Left ventricle myocardium superior (tissue), 1 donor: ENCODE data around the gene TATDN2. TPM values are rescaled to one million over a fixed set of nuclear protein-coding genes. Genes with fewer than 3 reads are reported as not detected.
A peak's percentile ranks its signal among the peaks of the same experiment; 100 is the strongest.

ENCODE experiments used
- ATAC-seq: fragments of 200-7000 bp; cut with Tn5 transposase; one replicate; pipeline ENCODE4 v1.9.1; 2020; ENCODE audit warnings: mild to moderate bottlenecking, moderate library complexity
- DNase-seq: peaks from one replicate; pipeline ENCODE4 v3.0.0-alpha.2; 2020
- intact Hi-C: fragments of 100-400 bp; cut with micrococcal nuclease; formaldehyde crosslinking; loops from one replicate; pipeline ENCODE4 v1.11.0; 2022
- total RNA-seq: library from RNA; stranded (reverse); fragmentation: NEBNext Ultra II Directional; extraction: Animal tissue kit (Norgen Biotek cat#: 25700); gene quantifications from one replicate; pipeline ENCODE4 v1.2.1, GENCODE V29; 2021
- donor health status: DM: no; HTN: yes; CAD: no; lungs with severe emphysema.

The TATDN2 gene
- total RNA-seq, 1 donor from 2014 or later, result 17.0 TPM

- intact Hi-C loops, result no loop called here
- ATAC-seq (no peak), DNase-seq (no peak)
These were observed 13.6 kb upstream of the TATDN2 start for GRCh38 chr3:10234526-10235230.

- intact Hi-C loops, result no loop called here
- ATAC-seq (no peak), DNase-seq (no peak)
These were observed 12.7 kb upstream of the TATDN2 start for GRCh38 chr3:10235551-10235950.

GRCh38 chr3:10238345-10239183 is 9.7 kb upstream of the TATDN2 start:
- DNase-seq (no peak), ATAC-seq (no peak)
- intact Hi-C loops, result no loop called here

GRCh38 chr3:10240799-10241198 is 7.5 kb upstream of the TATDN2 start:
- no peak for DNase-seq
- intact Hi-C loops, result no loop called here

DNA sequence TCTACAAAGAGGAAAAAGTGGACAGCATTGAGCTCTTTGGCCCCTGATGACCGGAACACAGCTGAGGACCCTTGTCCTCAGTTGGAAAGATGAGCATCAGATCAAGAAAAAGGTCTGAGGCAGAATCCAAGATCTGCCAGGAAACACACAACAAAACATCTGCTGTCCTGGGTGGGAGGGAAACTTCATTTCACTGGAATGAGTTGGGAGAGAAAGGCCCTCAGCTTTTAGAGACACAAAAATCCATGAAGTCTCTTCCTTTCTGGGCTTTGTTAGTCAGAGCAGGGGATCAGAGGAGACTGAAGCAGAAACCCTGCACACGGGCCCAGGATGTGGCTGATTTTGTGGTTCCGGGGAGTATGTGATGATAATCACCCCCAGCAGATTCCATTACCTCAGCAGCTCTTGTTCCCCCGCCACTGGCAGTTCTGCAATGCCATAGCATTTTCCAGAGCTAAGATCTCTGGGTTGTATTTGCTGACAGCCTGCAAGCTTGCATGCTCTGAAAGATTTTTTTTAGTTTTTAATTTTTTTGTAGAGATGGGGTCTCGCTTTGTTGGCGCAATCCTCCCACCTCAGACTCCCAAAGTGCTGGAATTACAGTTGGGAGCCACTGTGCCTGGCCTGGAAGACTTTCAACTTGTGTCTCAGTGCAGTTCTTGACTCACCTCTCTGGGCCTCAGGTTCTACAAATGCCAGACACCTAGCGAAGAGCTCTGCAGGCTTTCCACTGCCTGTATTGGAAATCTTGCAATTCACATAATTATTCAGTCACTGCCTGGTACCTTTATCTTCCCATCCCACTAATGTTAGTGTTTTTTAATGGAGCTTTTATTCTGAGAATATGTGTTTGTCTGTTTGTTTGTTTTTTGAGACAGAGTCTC is 5.8 kb upstream of the TATDN2 start:
- DNase-seq (no peak), ATAC-seq (peak; percentile 57)

More at GRCh38 chr3:10240799-10241198, 7.5 kb upstream of the TATDN2 start:
- no peak for ATAC-seq

DNA sequence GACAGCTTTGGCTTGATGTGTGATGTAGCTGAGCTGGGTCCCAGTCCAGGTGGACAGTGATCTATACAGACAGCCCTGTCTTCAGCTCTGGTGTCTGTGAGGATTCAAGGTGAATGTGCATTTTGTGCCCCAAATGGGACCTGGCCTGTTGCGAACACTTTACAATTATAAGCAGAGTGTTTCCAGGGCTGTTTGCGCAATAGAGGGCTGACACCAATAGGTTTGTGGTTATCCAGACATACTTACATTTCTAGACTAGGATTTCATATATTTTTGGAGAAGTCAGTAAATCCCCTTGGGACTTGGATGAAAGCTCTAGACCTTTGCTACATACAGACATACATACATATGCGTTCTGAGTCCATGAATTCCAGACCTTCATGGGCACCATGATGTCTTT is 4.2 kb upstream of the TATDN2 start:
- intact Hi-C loops, result no loop called here
- no peak for ATAC-seq
- DNase-seq, result no peak

More for the DNA sequence above, 5.8 kb upstream of the TATDN2 start:
- intact Hi-C loops, result no loop called here

- ATAC-seq (no peak), DNase-seq (no peak)
- intact Hi-C loops, result no loop called here
These were observed 3.1 kb upstream of the TATDN2 start for GRCh38 chr3:10245081-10245712.

DNA sequence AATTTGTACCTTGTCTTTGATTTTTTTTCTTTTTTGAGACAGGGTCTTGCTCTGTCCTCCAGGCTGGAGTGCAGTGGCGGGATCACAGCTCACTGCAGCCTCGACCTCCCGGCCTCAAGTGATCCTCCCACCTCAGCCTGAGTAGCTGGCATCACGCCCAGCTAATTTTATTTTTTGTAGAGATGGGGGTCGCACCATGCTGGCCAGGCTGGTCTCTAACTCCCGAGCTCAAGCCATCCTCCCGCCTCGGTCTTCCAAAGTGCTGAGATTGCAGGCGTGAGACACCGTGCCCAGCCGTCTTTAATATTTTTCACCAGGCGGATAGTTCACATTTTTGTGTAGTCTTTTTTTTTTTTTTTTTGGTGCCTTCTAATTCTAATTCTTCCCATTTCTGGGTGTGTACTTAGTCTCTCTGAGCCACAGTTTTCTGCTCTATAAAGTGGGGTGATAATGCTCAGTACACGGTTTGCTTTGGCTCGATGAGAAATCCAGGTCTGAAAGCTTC is 528 bp upstream of the TATDN2 start:
- DNase-seq, result no peak
- ATAC-seq, result no peak
- intact Hi-C loops, result no loop called here

DNA sequence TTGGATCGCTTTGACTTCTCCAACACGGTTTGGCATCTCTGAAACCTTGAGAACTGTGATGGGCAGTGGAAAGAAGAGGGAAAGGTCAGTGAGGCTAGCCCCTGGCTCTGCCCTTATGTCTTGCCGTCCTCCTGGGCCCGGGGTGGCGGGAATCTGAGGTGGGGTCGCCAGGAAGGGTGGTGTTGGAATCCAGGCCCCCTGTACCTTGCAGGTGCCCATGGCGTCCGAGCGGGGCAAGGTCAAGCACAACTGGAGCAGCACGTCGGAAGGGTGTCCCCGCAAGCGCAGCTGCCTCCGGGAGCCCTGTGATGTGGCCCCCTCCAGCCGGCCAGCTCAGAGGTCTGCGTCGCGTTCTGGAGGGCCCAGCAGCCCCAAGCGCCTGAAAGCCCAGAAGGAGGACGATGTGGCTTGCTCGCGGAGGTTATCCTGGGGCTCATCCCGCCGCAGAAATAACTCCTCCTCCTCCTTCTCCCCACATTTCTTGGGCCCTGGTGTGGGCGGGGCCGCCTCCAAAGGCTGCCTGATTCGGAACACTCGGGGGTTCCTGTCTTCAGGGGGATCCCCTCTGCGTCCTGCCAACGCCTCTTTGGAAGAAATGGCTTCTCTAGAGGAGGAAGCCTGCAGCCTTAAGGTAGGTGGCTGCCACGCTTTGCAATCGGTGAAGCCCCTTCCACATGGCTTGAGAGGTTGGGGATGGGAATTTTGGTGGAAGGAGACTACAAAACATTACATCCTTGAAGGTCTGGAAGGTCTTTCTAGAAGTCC is 907 bp downstream of the TATDN2 start:
- peak; percentile 5 for ATAC-seq
- intact Hi-C loops, result no loop called here

GRCh38 chr3:10249833-10250232 is 1.6 kb downstream of the TATDN2 start:
- DNase-seq (no peak), ATAC-seq (no peak)
- intact Hi-C loops, result no loop called here

More for the DNA sequence above, 907 bp downstream of the TATDN2 start:
- peak; percentile 47 for DNase-seq

- no peak for DNase-seq
- no peak for ATAC-seq
- intact Hi-C loops, result no loop called here
These were observed 2.7 kb downstream of the TATDN2 start for GRCh38 chr3:10251006-10251405.

GRCh38 chr3:10253731-10254130 is 5.5 kb downstream of the TATDN2 start:
- intact Hi-C loops, result no loop called here
- no peak for DNase-seq
- no peak for ATAC-seq

DNA sequence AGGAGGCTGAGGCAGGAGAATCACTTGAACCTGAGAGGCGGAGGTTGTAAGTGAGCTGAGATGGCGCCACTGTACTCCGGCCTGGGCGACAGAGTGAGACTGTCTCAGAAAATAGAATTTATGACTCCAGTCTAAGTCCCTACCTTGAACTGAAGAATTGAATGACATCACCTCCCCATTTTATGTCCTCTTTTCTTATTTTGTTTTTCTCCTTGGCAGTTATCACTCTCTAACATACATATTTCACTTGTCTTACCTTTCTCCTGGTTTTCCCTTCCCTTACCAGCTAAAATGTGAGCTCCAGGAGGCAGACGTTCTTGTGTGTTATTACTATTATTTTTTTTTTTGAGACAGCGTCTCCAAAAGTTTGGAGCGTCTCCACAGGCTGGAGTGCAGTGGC is 7.6 kb downstream of the TATDN2 start:
- intact Hi-C loops, result no loop called here
- DNase-seq, result no peak
- ATAC-seq, result no peak

- intact Hi-C loops, result no loop called here
- ATAC-seq (no peak), DNase-seq (no peak)
These were observed 10.8 kb downstream of the TATDN2 start for GRCh38 chr3:10259036-10259435.

GRCh38 chr3:10259798-10260197 is 11.5 kb downstream of the TATDN2 start:
- intact Hi-C loops, result no loop called here
- DNase-seq (no peak), ATAC-seq (no peak)

DNA sequence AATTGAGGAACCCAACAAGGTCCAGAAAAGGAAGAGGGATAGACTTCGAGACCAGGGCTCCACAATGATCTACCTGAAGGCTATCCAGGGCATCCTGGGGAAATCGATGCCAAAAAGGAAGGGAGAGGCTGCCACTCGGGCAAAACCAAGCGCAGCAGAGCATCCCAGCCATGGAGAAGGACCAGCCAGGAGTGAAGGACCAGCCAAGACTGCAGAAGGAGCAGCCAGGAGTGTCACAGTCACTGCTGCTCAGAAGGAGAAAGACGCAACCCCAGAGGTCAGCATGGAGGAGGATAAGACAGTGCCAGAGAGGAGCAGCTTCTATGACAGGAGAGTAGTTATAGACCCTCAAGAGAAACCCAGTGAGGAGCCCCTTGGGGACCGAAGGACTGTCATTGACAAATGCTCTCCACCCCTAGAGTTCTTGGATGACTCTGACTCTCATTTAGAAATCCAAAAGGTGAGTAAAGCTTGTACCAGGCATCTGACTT is 12.0 kb downstream of the TATDN2 start:
- intact Hi-C loops, result no loop called here
- DNase-seq (no peak), ATAC-seq (no peak)

DNA sequence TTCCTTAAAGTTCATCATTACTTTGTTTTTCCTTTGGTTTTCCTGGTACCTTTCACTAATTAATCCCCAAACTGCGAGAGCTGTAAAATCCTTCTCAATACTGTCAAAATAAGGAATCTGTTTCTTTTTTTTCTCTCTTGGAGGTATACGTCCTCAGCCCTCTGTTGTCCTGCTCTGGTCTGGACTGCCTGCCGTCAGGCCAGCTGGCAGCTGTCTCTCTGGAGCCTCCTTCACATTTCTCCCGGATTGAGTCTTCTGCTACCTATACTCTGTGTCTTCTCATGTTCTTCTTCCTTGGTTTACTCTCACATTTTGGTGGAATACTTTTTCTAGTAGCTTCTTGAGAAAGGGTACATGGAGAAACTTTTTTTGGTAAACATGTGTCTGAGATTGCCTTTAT is 13.8 kb downstream of the TATDN2 start:
- no peak for DNase-seq
- peak; percentile 38 for ATAC-seq
- intact Hi-C loops, result no loop called here
